ENCODE results near the gene THAP4. TPM values are rescaled to one million over a fixed set of nuclear protein-coding genes. Genes with fewer than 3 reads are reported as not detected.

The THAP4 gene
- total RNA-seq, 2 donors from 2014 or later: 66.6 to 68.0 TPM

DNA sequence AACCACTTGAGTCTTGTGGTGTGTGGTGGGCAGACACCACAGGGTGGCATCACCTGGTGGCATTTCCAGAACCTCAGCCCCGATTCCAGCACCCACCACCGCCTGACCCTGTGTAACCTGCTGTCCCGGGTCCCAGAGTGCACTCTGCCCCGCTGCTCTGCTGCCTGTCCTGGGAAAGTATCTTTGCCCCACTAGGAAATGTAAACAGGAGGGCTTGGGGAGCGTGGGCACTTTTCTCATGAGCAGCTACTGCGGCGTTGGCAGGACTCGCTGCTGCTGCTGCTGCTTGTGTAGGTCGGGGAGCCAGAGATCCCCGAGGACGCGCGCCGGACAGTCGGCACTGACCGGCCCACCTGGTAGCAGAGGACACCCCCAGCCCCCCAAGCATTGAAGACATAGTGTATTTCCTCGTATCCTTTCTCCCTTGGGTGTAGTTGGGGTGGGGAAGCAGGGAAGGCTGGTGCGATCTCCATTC is 36.3 kb upstream of the THAP4 start:
- Histone ChIP-seq H3K36me3 (peaks cover 4% of the 10 kb centered on the region), H3K4me1 (no peaks in the 10 kb centered on the region), H3K27me3 (no peaks in the 10 kb centered on the region), H3K27ac (no peak overlapping the region), H3K9me3 (no peaks in the 10 kb centered on the region), H3K4me3 (no peak overlapping the region), H3K9ac (ENCODE audit: low read depth in 2 of 2, low read length in 2 of 2) (no peak overlapping the region)
- TF ChIP-seq, protein P1, sequence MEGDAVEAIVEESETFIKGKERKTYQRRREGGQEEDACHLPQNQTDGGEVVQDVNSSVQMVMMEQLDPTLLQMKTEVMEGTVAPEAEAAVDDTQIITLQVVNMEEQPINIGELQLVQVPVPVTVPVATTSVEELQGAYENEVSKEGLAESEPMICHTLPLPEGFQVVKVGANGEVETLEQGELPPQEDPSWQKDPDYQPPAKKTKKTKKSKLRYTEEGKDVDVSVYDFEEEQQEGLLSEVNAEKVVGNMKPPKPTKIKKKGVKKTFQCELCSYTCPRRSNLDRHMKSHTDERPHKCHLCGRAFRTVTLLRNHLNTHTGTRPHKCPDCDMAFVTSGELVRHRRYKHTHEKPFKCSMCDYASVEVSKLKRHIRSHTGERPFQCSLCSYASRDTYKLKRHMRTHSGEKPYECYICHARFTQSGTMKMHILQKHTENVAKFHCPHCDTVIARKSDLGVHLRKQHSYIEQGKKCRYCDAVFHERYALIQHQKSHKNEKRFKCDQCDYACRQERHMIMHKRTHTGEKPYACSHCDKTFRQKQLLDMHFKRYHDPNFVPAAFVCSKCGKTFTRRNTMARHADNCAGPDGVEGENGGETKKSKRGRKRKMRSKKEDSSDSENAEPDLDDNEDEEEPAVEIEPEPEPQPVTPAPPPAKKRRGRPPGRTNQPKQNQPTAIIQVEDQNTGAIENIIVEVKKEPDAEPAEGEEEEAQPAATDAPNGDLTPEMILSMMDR (IDR thresholded peaks at IDR 0.05): no peak
- no peak for DNase-seq
- intact Hi-C loops (cut with DNase I): no loop called here

DNA sequence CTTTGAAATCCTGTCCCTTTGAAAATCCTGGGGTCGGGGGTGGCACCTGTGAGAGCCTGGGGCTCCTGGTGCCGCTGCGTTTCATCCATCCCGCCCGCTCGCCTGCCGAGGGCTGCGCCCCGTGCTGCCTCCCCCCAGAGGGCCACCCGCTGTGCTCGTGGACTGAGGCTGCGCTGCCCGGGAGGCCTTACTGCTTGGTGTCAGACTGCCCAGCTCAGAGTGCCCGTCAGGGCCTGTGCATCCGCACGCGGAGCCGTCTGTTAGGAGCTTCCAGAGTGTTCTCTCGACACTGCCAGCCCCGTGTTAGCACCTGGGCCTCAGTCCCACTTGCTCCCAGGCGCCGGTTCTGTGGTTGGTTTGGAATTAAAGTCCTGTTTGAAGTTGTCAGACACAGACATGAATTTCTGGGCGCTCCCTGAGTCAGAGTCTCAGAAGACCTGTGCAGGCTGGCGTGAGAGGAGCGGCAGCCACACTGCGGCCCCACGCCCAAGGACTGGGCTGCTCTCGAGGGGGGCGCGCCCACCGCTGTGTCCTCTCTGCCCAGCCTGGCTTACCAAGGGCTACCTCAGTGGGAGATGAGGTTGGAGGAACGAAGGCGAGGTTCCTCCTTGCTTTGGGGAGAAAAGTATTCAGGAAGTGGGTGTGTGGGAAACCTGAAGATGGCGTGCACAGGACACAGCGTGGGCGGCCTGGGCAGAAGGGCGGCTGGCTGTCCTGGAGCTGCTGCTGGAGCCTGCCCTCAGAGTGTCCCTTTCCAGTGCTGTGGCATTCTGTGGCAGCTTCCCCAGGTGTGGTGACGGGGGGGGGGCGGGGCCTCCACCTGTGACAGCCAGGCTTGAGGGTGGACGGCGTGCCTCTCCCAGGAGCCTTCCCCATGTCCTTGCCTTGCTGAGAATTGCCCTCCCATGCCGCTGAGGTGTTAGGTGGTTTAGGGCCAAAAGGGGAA is 35.6 kb upstream of the THAP4 start:
- H3K4me1 ChIP-seq: no peaks in the 10 kb centered on the region
- H3K9ac ChIP-seq (ENCODE audit: low read depth in 2 of 2, low read length in 2 of 2): no peak overlapping the region
- H3K27ac ChIP-seq: no peak overlapping the region
- intact Hi-C loops (cut with DNase I): no loop called here
- H3K9me3 ChIP-seq: no peaks in the 10 kb centered on the region
- peaks cover 9% of the 10 kb centered on the region for H3K36me3 ChIP-seq
- no peak overlapping the region for H3K4me3 ChIP-seq
- H3K27me3 ChIP-seq: no peaks in the 10 kb centered on the region
- TF ChIP-seq, protein P1 (IDR thresholded peaks at IDR 0.05): no peak
- DNase-seq: no peak

DNA sequence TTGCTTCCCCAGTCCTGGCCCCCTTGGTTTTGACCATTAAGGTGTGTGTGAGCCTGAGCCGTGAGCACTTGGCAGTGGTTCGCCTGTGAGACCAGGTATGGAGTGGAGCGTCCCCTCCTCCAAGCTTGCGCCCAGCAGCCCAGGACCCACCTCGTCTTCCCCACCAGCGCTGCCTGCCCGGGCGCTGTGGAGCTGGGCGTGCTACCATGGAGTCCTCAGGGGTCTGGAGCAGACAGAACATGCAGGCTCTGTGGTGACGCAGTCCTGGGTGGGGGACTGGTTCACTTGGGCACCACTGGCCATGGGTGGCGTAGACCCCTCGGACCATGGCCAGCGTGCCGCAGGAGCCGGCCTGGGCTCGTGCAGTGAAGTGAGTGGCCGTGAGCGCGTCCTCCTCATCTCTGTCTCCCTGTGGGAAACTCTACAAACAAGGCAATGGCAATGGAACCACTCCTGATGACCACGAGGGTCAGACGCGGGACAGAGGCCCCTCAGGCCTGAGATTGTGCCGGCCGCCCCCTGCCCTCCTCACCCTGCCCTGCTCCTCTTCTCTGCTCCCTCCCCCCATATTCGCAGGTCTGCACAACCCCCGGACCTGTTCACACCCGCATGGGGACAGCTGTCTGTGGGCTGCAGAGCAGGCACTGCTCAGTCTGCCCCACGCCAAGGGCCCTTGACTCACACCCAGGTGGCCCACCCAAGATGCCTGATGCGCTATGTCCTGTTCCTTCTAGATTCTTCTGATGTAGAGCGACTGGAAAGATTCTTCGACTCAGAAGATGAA is 34.7 kb upstream of the THAP4 start:
- Histone ChIP-seq H3K27ac (no peak overlapping the region), H3K4me3 (no peak overlapping the region), H3K27me3 (no peaks in the 10 kb centered on the region), H3K36me3 (peaks cover 9% of the 10 kb centered on the region), H3K4me1 (no peaks in the 10 kb centered on the region), H3K9me3 (no peaks in the 10 kb centered on the region), H3K9ac (ENCODE audit: low read depth in 2 of 2, low read length in 2 of 2) (no peak overlapping the region)
- no peak for DNase-seq
- intact Hi-C loops (cut with DNase I): no loop called here
- TF ChIP-seq, protein P1 (IDR thresholded peaks at IDR 0.05): no peak

DNA sequence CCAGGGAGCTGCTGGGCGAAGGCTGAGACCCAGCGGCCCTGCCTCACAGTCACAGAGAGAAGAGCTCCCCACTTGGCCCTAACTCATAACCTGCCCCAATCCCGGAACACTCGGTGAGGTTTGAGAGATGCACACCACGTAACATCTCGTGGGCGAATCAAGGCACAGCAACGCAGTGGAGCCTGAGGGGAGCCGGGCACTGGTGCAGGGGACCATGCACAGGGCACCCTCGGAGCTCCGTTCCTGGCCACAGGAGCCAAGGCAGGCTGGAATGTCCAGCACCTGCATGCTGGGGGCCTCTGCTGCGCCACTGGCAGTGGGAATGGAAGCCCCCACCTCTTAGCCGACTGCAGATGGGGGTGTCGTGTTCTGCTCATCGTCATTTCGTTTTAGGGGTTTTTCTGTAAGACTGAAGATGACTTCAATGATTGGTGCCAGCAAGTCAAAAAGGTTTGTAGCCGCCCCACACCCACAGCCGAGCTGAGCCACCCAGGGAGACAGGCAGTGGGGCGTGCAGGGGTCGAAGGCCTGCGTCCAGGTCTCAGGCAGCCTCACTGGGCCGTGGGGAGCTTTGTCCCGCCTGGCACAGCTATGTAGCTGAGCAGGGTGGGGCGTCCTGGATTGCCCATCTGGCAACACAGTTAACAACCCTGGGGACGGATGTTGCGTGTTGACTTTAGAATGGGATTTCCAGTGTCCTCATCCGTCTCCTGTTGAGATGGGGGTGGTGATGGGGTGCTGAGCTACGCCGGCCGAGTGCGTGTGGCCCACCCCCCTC is 33.6 kb upstream of the THAP4 start:
- no peak overlapping the region for H3K27ac ChIP-seq
- H3K9ac ChIP-seq (ENCODE audit: low read depth in 2 of 2, low read length in 2 of 2): no peak overlapping the region
- intact Hi-C loops (cut with DNase I): no loop called here
- H3K36me3 ChIP-seq: peaks cover 9% of the 10 kb centered on the region
- no peaks in the 10 kb centered on the region for H3K27me3 ChIP-seq
- no peak overlapping the region for H3K4me3 ChIP-seq
- TF ChIP-seq, protein P1 (IDR thresholded peaks at IDR 0.05): no peak
- no peaks in the 10 kb centered on the region for H3K4me1 ChIP-seq
- H3K9me3 ChIP-seq: no peaks in the 10 kb centered on the region
- DNase-seq: no peak

DNA sequence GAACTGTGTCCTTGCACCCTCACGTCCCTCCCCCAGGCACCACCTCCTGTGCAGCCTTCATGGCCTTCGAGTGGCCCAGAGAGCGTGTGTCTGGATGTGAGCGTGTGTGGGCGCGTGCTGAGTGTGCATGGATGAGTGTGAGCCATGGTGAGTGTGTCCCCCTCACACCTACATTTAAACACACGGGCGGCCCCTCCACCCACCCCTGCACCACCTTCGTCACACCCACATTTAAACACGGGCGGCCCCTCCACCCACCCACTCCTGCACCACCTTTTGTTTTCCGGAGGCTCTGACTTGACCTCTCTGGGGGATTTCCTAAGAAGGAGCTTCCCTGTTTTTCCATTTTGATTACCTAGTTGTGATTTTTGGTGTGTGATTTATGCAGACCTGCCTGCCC is 31.9 kb upstream of the THAP4 start:
- no peak for DNase-seq
- H3K4me3 ChIP-seq: no peak overlapping the region
- H3K27ac ChIP-seq: no peak overlapping the region
- no peak overlapping the region for H3K9ac ChIP-seq (ENCODE audit: low read depth in 2 of 2, low read length in 2 of 2)
- no peaks in the 10 kb centered on the region for H3K27me3 ChIP-seq
- intact Hi-C loops (cut with DNase I): no loop called here
- H3K9me3 ChIP-seq: no peaks in the 10 kb centered on the region
- H3K4me1 ChIP-seq: no peaks in the 10 kb centered on the region
- H3K36me3 ChIP-seq: peaks cover 9% of the 10 kb centered on the region
- TF ChIP-seq, protein P1 (IDR thresholded peaks at IDR 0.05): no peak
